GM12878 (cell line): Measurements from ENCODE around the gene URI1. TPM values are rescaled to one million over a fixed set of nuclear protein-coding genes. Genes with fewer than 3 reads are reported as not detected.

Experiments used
- ATAC-seq: fragments of 200-7000 bp; cut with Tn5 transposase; 3 replicates; pipeline ENCODE4 v1.9.1; 2020; ENCODE audit warnings: mild to moderate bottlenecking, moderate library complexity
- Bru-seq: library from RNA; stranded (reverse); fragments of 400-500 nt; gene quantifications from one replicate; lab custom pipeline; 2021; lab: Mats Ljungman, UMichigan
- BruChase-seq, 2 experiments: library from RNA; stranded (reverse); fragments of 400-500 nt; gene quantifications; one replicate each; lab custom pipeline; 2021; lab: Mats Ljungman, UMichigan
- BruUV-seq: library from RNA; stranded (reverse); fragments of 400-500 nt; replicated peaks from 2 replicates; lab custom pipeline; 2021; lab: Mats Ljungman, UMichigan
- CTCF ChIA-PET: fragments of 300-600 bp; sonication (Branson Sonifier 250); formaldehyde crosslinking; extraction: SDS; loops from one replicate; lab custom pipeline; 2021; ENCODE audit warnings: inconsistent platforms; lab: Yijun Ruan, JAX
- POLR2A ChIA-PET: fragments of 350-600 bp; formaldehyde crosslinking; extraction: SDS; loops from one replicate; lab custom pipeline; 2021; ENCODE audit warnings: inconsistent platforms; lab: Charles Lee
- RAD21 ChIA-PET: fragments of 300-600 bp; sonication (Branson Sonifier 250); formaldehyde crosslinking; loops from one replicate; lab custom pipeline; 2023; ENCODE audit warnings: antibody characterized with exemption; ENCODE audit not compliant: unreplicated experiment; lab: Charles Lee
- SMC1A ChIA-PET: fragments of 300-600 bp; sonication (Branson Sonifier 250); formaldehyde crosslinking; loops from one replicate; lab custom pipeline; 2023; ENCODE audit not compliant: unreplicated experiment, uncharacterized antibody; lab: Charles Lee
- DNase-seq: peaks from one replicate; pipeline ENCODE4 v3.0.0-alpha.2; 2011; ENCODE audit warnings: low read depth, low spot score
- FAIRE-seq: peaks from 3 replicates; lab custom pipeline; 2011; peaks lifted over from hg19 to GRCh38; lab: Jason Lieb, UNC
- H2AFZ ChIP-seq: 2 replicates; pipeline ENCODE4 v1.6.0; 2011; ENCODE audit warnings: low read depth, low read length, control low read depth; ENCODE audit not compliant: control insufficient read depth
- H3K27ac ChIP-seq: 2 replicates; pipeline ENCODE4 v1.5.1; 2011; ENCODE audit warnings: control low read depth; ENCODE audit not compliant: control insufficient read depth, insufficient read depth
- H3K27me3 ChIP-seq, 2 experiments: replicated peaks in 1 of 2; 2 replicates each; pipeline versions ENCODE4 v1.6.0 to v1.6.1; 2011; ENCODE audit warnings: low read length in 1 of 2; ENCODE audit not compliant: control insufficient read depth in 2 of 2, insufficient read depth in 2 of 2
- H3K36me3 ChIP-seq, 2 experiments: 2 replicates each; pipeline ENCODE4 v1.5.1; 2011; ENCODE audit warnings: low read length in 1 of 2; ENCODE audit not compliant: control insufficient read depth in 2 of 2, insufficient read depth in 2 of 2
- H3K4me1 ChIP-seq: 2 replicates; pipeline ENCODE4 v1.6.1; 2011; ENCODE audit warnings: mild to moderate bottlenecking, low read length, moderate library complexity, mixed read lengths; ENCODE audit not compliant: control insufficient read depth, insufficient read depth
- H3K4me2 ChIP-seq: 2 replicates; pipeline ENCODE4 v1.6.0; 2011; ENCODE audit warnings: control low read depth; ENCODE audit not compliant: control insufficient read depth, insufficient read depth
- H3K4me3 ChIP-seq: fragments of 200-600 bp; sonication (generic); 2 replicates; pipeline ENCODE4 v1.5.1; 2016
- H3K79me2 ChIP-seq: 2 replicates; pipeline ENCODE4 v1.6.0; 2011; ENCODE audit warnings: low read length; ENCODE audit not compliant: control insufficient read depth, insufficient read depth
- H3K9ac ChIP-seq: 2 replicates; pipeline ENCODE4 v1.8.0; 2011; ENCODE audit warnings: low read length, control low read depth, mixed read lengths; ENCODE audit not compliant: control insufficient read depth, insufficient read depth
- H3K9me3 ChIP-seq: replicated peaks from 3 replicates; pipeline ENCODE4 v1.5.1; 2011; ENCODE audit warnings: mild to moderate bottlenecking, low read length; ENCODE audit not compliant: control insufficient read depth, insufficient read depth
- H4K20me1 ChIP-seq: 2 replicates; pipeline ENCODE4 v1.6.0; 2011; ENCODE audit not compliant: control insufficient read depth, insufficient read depth
- BACH1 ChIP-seq: fragments of 450-650 bp; IDR thresholded peaks from 2 replicates; pipeline ENCODE4 v1.6.1; 2017; ENCODE audit warnings: mild to moderate bottlenecking, borderline replicate concordance
- BHLHE40 ChIP-seq, 2 experiments: fragments of 450-650 bp in 1 of 2; IDR thresholded peaks; 2 replicates each; pipeline ENCODE4 v1.6.1; 2011 to 2017; ENCODE audit warnings: low read depth in 2 of 2, borderline replicate concordance in 1 of 2, improper control_type of control experiment in 1 of 2, low read length in 1 of 2, mild to moderate bottlenecking in 1 of 2
- BMI1 ChIP-seq: fragments of 450-650 bp; IDR thresholded peaks from 2 replicates; pipeline ENCODE4 v1.6.1; 2016; ENCODE audit warnings: mild to moderate bottlenecking, moderate library complexity, borderline replicate concordance
- CBX5 ChIP-seq: sonication (generic); IDR thresholded peaks from 2 replicates; pipeline ENCODE4 v1.6.1; 2016; ENCODE audit warnings: low read depth, moderate library complexity, mild to moderate bottlenecking, inconsistent platforms
- CHD2 ChIP-seq: IDR thresholded peaks from 2 replicates; pipeline ENCODE4 v1.6.1; 2011; ENCODE audit warnings: low read depth, low read length, improper control_type of control experiment, borderline replicate concordance
- IKZF1 ChIP-seq: fragments of 450-650 bp; conservative IDR thresholded peaks from 2 replicates; pipeline ENCODE4 v1.6.1; 2017; ENCODE audit warnings: antibody characterized with exemption, mild to moderate bottlenecking
- IRF5 ChIP-seq: fragments of 450-650 bp; IDR thresholded peaks from 2 replicates; pipeline ENCODE4 v1.6.1; 2017; ENCODE audit warnings: borderline replicate concordance
- LARP7 ChIP-seq: fragments of 450-650 bp; IDR thresholded peaks from 2 replicates; pipeline ENCODE4 v1.6.1; 2017; ENCODE audit warnings: mild to moderate bottlenecking
- MAX ChIP-seq: IDR thresholded peaks from 2 replicates; pipeline ENCODE4 v1.6.1; 2012; ENCODE audit warnings: low read depth, low read length, improper control_type of control experiment
- MEF2A ChIP-seq: IDR thresholded peaks from 2 replicates; pipeline ENCODE4 v1.6.1; 2011; ENCODE audit warnings: low read depth, mild to moderate bottlenecking, low read length, moderate library complexity; ENCODE audit not compliant: insufficient read depth
- NR2C1 ChIP-seq: fragments of 450-650 bp; IDR thresholded peaks from 2 replicates; pipeline ENCODE4 v1.6.1; 2017; ENCODE audit warnings: antibody characterized with exemption, mild to moderate bottlenecking, moderate library complexity
- NR2F1 ChIP-seq: fragments of 450-650 bp; conservative IDR thresholded peaks from 2 replicates; pipeline ENCODE4 v1.6.1; 2017; ENCODE audit warnings: mild to moderate bottlenecking
- PML ChIP-seq: IDR thresholded peaks from 2 replicates; pipeline ENCODE4 v1.6.1; 2012; ENCODE audit warnings: low read length, inconsistent platforms
- POLR2A ChIP-seq: IDR thresholded peaks from 2 replicates; pipeline ENCODE4 v1.6.1; 2011; ENCODE audit warnings: low read depth, mild to moderate bottlenecking, low read length
- POU2F2 ChIP-seq: IDR thresholded peaks from 3 replicates; pipeline ENCODE4 v1.6.1; 2011; ENCODE audit warnings: low read depth, mild to moderate bottlenecking, low read length, borderline replicate concordance
- RELA ChIP-seq: fragments of 450-650 bp; IDR thresholded peaks from 2 replicates; pipeline ENCODE4 v1.8.0; 2014; ENCODE audit warnings: borderline replicate concordance; ENCODE audit not compliant: partially characterized antibody
- SP1 ChIP-seq: IDR thresholded peaks from one replicate; pipeline ENCODE4 v1.6.1; 2011; ENCODE audit warnings: low read depth, low read length
- TCF12 ChIP-seq: IDR thresholded peaks from 2 replicates; pipeline ENCODE4 v1.6.1; 2011; ENCODE audit warnings: low read depth, mild to moderate bottlenecking, low read length
- YY1 ChIP-seq: IDR thresholded peaks from 2 replicates; pipeline ENCODE4 v1.6.1; 2011; ENCODE audit warnings: low read depth, mild to moderate bottlenecking, low read length
- ZSCAN29 ChIP-seq: fragments of 450-650 bp; IDR thresholded peaks from 2 replicates; pipeline ENCODE4 v1.6.1; 2017; ENCODE audit warnings: mild to moderate bottlenecking, moderate library complexity
- WGBS: methylation state at CpG from one replicate; pipeline ENCODE4 v1.1.6; 2016; ENCODE audit warnings: low lambda C conversion rate; ENCODE audit not compliant: insufficient replicate concordance, insufficient coverage; ENCODE audit errors: missing lambda C conversion rate; 5-methylcytosine and 5-hydroxymethylcytosine counted together
- in situ Hi-C: fragments of 300-500 bp; cut with MboI; formaldehyde crosslinking; loops from 9 replicates; pipeline ENCODE4 v1.14.3; 2018; ENCODE audit warnings: mixed read lengths
- intact Hi-C: fragments of 100-400 bp; cut with micrococcal nuclease; formaldehyde crosslinking; loops from one replicate; pipeline ENCODE4 v1.14.2; 2022; ENCODE audit not compliant: unreplicated experiment
- long read RNA-seq, 2 experiments: library from polyadenylated mRNA; unstranded; transcript quantifications; one replicate each; pipeline ENCODE4 v2.0.0, GENCODE V29; 2019 to 2020
- polyA minus RNA-seq, 3 experiments: library from RNA; depleted of rRNA, polyadenylated mRNA; stranded (reverse); fragments of >200 nt; gene quantifications; 2 replicates each; pipeline ENCODE4 v1.2.3, GENCODE V29; 2011
- polyA plus RNA-seq, 11 experiments: library from polyadenylated mRNA; depleted of rRNA in 4 of 11; unstranded in 6 of 11; stranded (reverse) in 5 of 11; fragments of >200 nt; fragmentation: Nextera tagmentation in 4 of 11; fragmentation: Illumina TruSeq in 1 of 11; extraction: Ambion mirVana in 4 of 11; extraction: Trizol in 1 of 11; gene quantifications; 1 replicate in 1 of 11; 2 replicates in 10 of 11; pipeline versions ENCODE4 v1.2.1 to v1.2.3, GENCODE V29; 2011 to 2016; ENCODE audit warnings: inconsistent platforms in 2 of 11, missing spikeins in 2 of 11, low read depth in 1 of 11
- total RNA-seq, 4 experiments: library from RNA; depleted of rRNA in 3 of 4; stranded (reverse); fragments of >200 nt in 3 of 4; fragmentation: Illumina TruSeq in 1 of 4; extraction: Trizol in 1 of 4; gene quantifications; 2 replicates each; pipeline versions ENCODE4 v1.2.1 to v1.2.3, GENCODE V29; 2013 to 2021

The URI1 gene
- 108 and 110 TPM in 2 replicates for total RNA-seq (2013; cell fraction: nucleolus; rRNA removed)
- total RNA-seq (2014; rRNA removed), result 45.0 and 53.7 TPM in 2 replicates
- 71.5 and 72.2 TPM in 2 replicates for total RNA-seq (2014; rRNA removed; fragmentation: Illumina TruSeq; extraction: Trizol)
- 59.3 and 63.8 TPM in 2 replicates for total RNA-seq (2021)
- polyA plus RNA-seq (2011; ENCODE audit: low read depth), result 33.4 TPM
- polyA plus RNA-seq (2011; rRNA removed), result 94.2 and 131 TPM in 2 replicates
- polyA plus RNA-seq (2011; cell fraction: cytosol; rRNA removed), result 28.8 and 31.4 TPM in 2 replicates
- 53.1 and 54.4 TPM in 2 replicates for polyA plus RNA-seq (2011; cell fraction: nucleus; rRNA removed)
- polyA plus RNA-seq (2012), result 44.6 and 52.6 TPM in 2 replicates
- 72.5 and 91.8 TPM in 2 replicates for polyA plus RNA-seq (2014; fragmentation: Illumina TruSeq; extraction: Trizol)
- polyA plus RNA-seq (2014; fragmentation: Nextera tagmentation; extraction: Ambion mirVana), result 10 to 100 TPM; 19.6 to 30.4 TPM
- 48.1 and 50.8 TPM in 2 replicates for polyA plus RNA-seq (2014; rRNA removed)
- 10 to 100 TPM; 15.2 to 16.8 TPM for polyA plus RNA-seq (2016; fragmentation: Nextera tagmentation; extraction: Ambion mirVana)
- 58.7 and 178 TPM in 2 replicates for polyA minus RNA-seq (2011; rRNA and poly(A)+ RNA removed)
- polyA minus RNA-seq (2011; cell fraction: cytosol; rRNA and poly(A)+ RNA removed), result 24.7 and 27.6 TPM in 2 replicates
- polyA minus RNA-seq (2011; cell fraction: nucleus; rRNA and poly(A)+ RNA removed), result 45.5 and 76.9 TPM in 2 replicates
- Bru-seq, nascent RNA, result percentile 83 among the genes with signal in this experiment
- percentile 87 among the genes with signal in this experiment for BruChase-seq, experiment 1, labeled RNA remaining after a 6-hour chase
- percentile 88 among the genes with signal in this experiment for BruChase-seq, experiment 2, labeled RNA remaining after a 2-hour chase
- long read RNA-seq, experiment 1, partial matches to known transcripts, result 1 of 5 reads
- long read RNA-seq, experiment 1, other reads (novel, unspliced or antisense), result 2 of 5 reads
- long read RNA-seq, experiment 2, partial matches to known transcripts, result 10 of 18 reads
- long read RNA-seq, experiment 2, other reads (novel, unspliced or antisense), result 4 of 18 reads

- Histone ChIP-seq H3K79me2 (peaks cover 44% of the 10 kb centered on the region), H2AFZ (peak within 1 kb of the TSS; percentile 71), H3K27ac (peak within 1 kb of the TSS; percentile 84), H3K27me3 (no peaks in the 10 kb centered on the region), H3K36me3 (no peaks in the 10 kb centered on the region), H3K4me2 (peak within 1 kb of the TSS; percentile 77), H3K9ac (peak within 1 kb of the TSS; percentile 92), H4K20me1 (no peaks in the 10 kb centered on the region), H3K9me3 (no peaks in the 10 kb centered on the region; the same call in 2 of the 3 replicates), H3K4me1 (peaks cover 3% of the 10 kb centered on the region; the same call in 1 of the 2 replicates), H3K4me3 (peak within 1 kb of the TSS; percentile 97)
- POLR2A ChIA-PET, result interaction anchor here (0.5 to 2.5 kb wide), 5 partner anchors 12 to 25 kb away, joined by 3 to 9 read pairs (median 5); no protein-coding TSS in a partner anchor
- RAD21 ChIA-PET, result interaction anchor here (0.7 to 1.4 kb wide), 5 partner anchors 14 to 153 kb away, joined by 3 to 4 read pairs (median 3); no protein-coding TSS in a partner anchor
- WGBS, result under 1% methylated on average over 42 of the region's 59 CpGs
- intact Hi-C loops, result loop anchor here (5.0 kb wide), 1 partner anchor 90 kb away; no protein-coding TSS in a partner anchor
- BruUV-seq, result no TSS peak
- in situ Hi-C loops, result no loop called here
- DNase-seq, result no peak
- CTCF ChIA-PET, result interaction anchor here (0.6 to 1.3 kb wide), 4 partner anchors 24 to 103 kb away, joined by 3 to 4 read pairs (median 4); no protein-coding TSS in a partner anchor
- SMC1A ChIA-PET, result interaction anchor here (0.9 to 2.0 kb wide), 5 partner anchors 14 to 88 kb away, joined by 3 to 8 read pairs (median 5); no protein-coding TSS in a partner anchor
- FAIRE-seq, result peak; percentile 56
- ATAC-seq, result peak; percentile 85
- TF ChIP-seq BACH1 (peak; percentile 66), CHD2 (no peak), SP1 (peak; percentile 30), TCF12 (0 out of 2 replicates have a peak, but pooled peaks have one; percentile 35), ZSCAN29 (0 out of 2 replicates have a peak, but pooled peaks have one; percentile 71), LARP7 (0 out of 2 replicates have a peak, but pooled peaks have one; percentile 25), RELA (peak; percentile 17), MAX (peak; percentile 90), BHLHE40 (IDR thresholded peaks at IDR 0.05; ENCODE audit: borderline replicate concordance in 1 of 2, low read depth in 2 of 2, low read length in 1 of 2) (peak in 1 of 2 experiments; percentile 87; a peak in 2 of 4 replicates), MEF2A (no peak), PML (no peak), POLR2A (peak; percentile 78), NR2F1 (peak; percentile 37; the same call in 1 of the 2 replicates), NR2C1 (peak; percentile 19; the same call in 1 of the 2 replicates), IRF5 (no peak), BMI1 (no peak), YY1 (no peak), POU2F2 (peak; percentile 33; the same call in 1 of the 3 replicates), IKZF1 (peak; percentile 68), CBX5 (0 out of 2 replicates have a peak, but pooled peaks have one; percentile 26)
Observed at GRCh38 chr19:29941828-29942403, at the start of gene URI1. URI1 (plus strand) TSS chr19:29942239; CDS start chr19:29942548, 309 bp downstream.
